ENCODE measurements around the gene PLCXD3. TPM values are rescaled to one million over a fixed set of nuclear protein-coding genes. Genes with fewer than 3 reads are reported as not detected.

PLCXD3 gene
- total and polyA plus RNA-seq, 10 of the 15 experiments (the other 5 are each of a cell fraction or from before 2014, with no cell fraction given), result not detected

DNA sequence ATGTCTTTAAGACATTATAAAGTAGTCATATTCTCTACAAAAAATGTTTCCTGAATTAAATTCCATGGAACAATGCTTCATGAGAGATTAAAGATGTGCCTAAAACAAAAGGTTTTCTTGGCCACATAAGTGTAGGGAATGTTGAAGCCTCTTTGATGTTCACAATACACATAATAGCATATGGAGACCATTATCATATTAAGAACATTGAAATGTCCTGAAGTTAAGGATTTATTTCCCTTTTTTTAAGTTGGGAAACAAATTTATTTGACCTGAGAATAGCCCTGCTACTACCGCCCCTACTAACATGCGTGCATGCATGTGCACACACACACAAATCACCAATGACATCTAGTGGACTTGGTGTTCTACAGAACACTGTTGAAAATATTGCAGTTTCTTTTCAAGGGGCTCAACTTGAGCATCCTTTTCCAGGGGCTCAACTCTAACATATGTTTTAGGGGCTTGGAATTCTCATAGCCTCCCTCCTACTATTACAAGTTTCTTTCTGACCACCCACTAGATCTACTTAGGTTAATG, 172.2 kb downstream of the PLCXD3 start:
- Histone ChIP-seq H3K9ac (ENCODE audit: control insufficient read depth, insufficient read depth, low read length) (no peak overlapping the region), H3K36me3 (ENCODE audit: control insufficient read depth in 2 of 2, insufficient read depth in 2 of 2, low read length in 1 of 2) (no peaks in the 10 kb centered on the region), H3K4me2 (ENCODE audit: control insufficient read depth, insufficient read depth) (no peak overlapping the region), H3K9me3 (replicated peaks; ENCODE audit: control insufficient read depth, insufficient read depth, low read length) (no peaks in the 10 kb centered on the region), H3K79me2 (ENCODE audit: control insufficient read depth, insufficient read depth, low read length) (no peaks in the 10 kb centered on the region), H3K4me3 (no peak overlapping the region), H2AFZ (ENCODE audit: control insufficient read depth, low read depth, low read length) (no peak overlapping the region), H4K20me1 (ENCODE audit: control insufficient read depth, insufficient read depth) (no peaks in the 10 kb centered on the region), H3K27ac (ENCODE audit: control insufficient read depth, insufficient read depth) (no peak overlapping the region), H3K27me3 (replicated peaks in 1 of 2; ENCODE audit: control insufficient read depth in 2 of 2, insufficient read depth in 2 of 2, low read length in 1 of 2) (no peaks in the 10 kb centered on the region), H3K4me1 (ENCODE audit: control insufficient read depth, insufficient read depth, low read length) (no peaks in the 10 kb centered on the region)
- in situ Hi-C loops (cut with MboI), result no loop called here
- ChIA-PET POLR2A (no interaction called here), SMC1A (ENCODE audit: uncharacterized antibody, unreplicated experiment) (interaction anchor here (0.5 kb wide), 1 partner anchor 555 kb away, joined by 3 read pairs; no protein-coding TSS in a partner anchor), CTCF (no interaction called here), RAD21 (ENCODE audit: unreplicated experiment) (no interaction called here)
- no peak for FAIRE-seq
- BruUV-seq (replicated peaks), result no TSS peak
- DNase-seq (ENCODE audit: low read depth, low spot score), result no peak
- intact Hi-C loops (cut with micrococcal nuclease; ENCODE audit: unreplicated experiment), result no loop called here
- WGBS (ENCODE audit: insufficient coverage, insufficient replicate concordance, low lambda C conversion rate, missing lambda C conversion rate), result 63% methylated on average over 2 of the region's 2 CpGs
- no peak for ATAC-seq
- TF ChIP-seq NFYA (IDR thresholded peaks at IDR 0.05; ENCODE audit: borderline replicate concordance, low read depth, low read length), result no peak
- no peak for TF ChIP-seq FOS (IDR thresholded peaks at IDR 0.05; ENCODE audit: borderline replicate concordance, extremely low read depth, insufficient read length)
- TF ChIP-seq, protein P1, sequence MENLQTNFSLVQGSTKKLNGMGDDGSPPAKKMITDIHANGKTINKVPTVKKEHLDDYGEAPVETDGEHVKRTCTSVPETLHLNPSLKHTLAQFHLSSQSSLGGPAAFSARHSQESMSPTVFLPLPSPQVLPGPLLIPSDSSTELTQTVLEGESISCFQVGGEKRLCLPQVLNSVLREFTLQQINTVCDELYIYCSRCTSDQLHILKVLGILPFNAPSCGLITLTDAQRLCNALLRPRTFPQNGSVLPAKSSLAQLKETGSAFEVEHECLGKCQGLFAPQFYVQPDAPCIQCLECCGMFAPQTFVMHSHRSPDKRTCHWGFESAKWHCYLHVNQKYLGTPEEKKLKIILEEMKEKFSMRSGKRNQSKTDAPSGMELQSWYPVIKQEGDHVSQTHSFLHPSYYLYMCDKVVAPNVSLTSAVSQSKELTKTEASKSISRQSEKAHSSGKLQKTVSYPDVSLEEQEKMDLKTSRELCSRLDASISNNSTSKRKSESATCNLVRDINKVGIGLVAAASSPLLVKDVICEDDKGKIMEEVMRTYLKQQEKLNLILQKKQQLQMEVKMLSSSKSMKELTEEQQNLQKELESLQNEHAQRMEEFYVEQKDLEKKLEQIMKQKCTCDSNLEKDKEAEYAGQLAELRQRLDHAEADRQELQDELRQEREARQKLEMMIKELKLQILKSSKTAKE (IDR thresholded peaks at IDR 0.05; ENCODE audit: low read depth, poor library complexity, severe bottlenecking), result no peak
- no peak for TF ChIP-seq KAT2A (conservative IDR thresholded peaks at IDR 0.05; ENCODE audit: control insufficient read depth, low read depth, low read length)
- TF ChIP-seq SUPT20H (IDR thresholded peaks at IDR 0.05; ENCODE audit: borderline replicate concordance, control insufficient read depth, low read depth, low read length), result no peak
- no peak for TF ChIP-seq SRF (IDR thresholded peaks at IDR 0.05; ENCODE audit: low read depth in 2 of 2, low read length in 2 of 2)
- no peak for TF ChIP-seq MTA2 (IDR thresholded peaks at IDR 0.05; ENCODE audit: low read depth)
- TF ChIP-seq, protein P2, sequence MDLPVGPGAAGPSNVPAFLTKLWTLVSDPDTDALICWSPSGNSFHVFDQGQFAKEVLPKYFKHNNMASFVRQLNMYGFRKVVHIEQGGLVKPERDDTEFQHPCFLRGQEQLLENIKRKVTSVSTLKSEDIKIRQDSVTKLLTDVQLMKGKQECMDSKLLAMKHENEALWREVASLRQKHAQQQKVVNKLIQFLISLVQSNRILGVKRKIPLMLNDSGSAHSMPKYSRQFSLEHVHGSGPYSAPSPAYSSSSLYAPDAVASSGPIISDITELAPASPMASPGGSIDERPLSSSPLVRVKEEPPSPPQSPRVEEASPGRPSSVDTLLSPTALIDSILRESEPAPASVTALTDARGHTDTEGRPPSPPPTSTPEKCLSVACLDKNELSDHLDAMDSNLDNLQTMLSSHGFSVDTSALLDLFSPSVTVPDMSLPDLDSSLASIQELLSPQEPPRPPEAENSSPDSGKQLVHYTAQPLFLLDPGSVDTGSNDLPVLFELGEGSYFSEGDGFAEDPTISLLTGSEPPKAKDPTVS (IDR thresholded peaks at IDR 0.05; ENCODE audit: low read depth, low read length), result no peak
- no peak for TF ChIP-seq ESRRA (IDR thresholded peaks at IDR 0.05; ENCODE audit: low read length)
- no peak for TF ChIP-seq SUZ12 (IDR thresholded peaks at IDR 0.05; ENCODE audit: unreplicated experiment)
- TF ChIP-seq RELA (IDR thresholded peaks at IDR 0.05; ENCODE audit: borderline replicate concordance, partially characterized antibody), result no peak
- TF ChIP-seq MEF2A (IDR thresholded peaks at IDR 0.05; ENCODE audit: insufficient read depth, low read depth, low read length), result no peak
- TF ChIP-seq, protein P3, sequence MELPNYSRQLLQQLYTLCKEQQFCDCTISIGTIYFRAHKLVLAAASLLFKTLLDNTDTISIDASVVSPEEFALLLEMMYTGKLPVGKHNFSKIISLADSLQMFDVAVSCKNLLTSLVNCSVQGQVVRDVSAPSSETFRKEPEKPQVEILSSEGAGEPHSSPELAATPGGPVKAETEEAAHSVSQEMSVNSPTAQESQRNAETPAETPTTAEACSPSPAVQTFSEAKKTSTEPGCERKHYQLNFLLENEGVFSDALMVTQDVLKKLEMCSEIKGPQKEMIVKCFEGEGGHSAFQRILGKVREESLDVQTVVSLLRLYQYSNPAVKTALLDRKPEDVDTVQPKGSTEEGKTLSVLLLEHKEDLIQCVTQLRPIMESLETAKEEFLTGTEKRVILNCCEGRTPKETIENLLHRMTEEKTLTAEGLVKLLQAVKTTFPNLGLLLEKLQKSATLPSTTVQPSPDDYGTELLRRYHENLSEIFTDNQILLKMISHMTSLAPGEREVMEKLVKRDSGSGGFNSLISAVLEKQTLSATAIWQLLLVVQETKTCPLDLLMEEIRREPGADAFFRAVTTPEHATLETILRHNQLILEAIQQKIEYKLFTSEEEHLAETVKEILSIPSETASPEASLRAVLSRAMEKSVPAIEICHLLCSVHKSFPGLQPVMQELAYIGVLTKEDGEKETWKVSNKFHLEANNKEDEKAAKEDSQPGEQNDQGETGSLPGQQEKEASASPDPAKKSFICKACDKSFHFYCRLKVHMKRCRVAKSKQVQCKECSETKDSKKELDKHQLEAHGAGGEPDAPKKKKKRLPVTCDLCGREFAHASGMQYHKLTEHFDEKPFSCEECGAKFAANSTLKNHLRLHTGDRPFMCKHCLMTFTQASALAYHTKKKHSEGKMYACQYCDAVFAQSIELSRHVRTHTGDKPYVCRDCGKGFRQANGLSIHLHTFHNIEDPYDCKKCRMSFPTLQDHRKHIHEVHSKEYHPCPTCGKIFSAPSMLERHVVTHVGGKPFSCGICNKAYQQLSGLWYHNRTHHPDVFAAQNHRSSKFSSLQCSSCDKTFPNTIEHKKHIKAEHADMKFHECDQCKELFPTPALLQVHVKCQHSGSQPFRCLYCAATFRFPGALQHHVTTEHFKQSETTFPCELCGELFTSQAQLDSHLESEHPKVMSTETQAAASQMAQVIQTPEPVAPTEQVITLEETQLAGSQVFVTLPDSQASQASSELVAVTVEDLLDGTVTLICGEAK (IDR thresholded peaks at IDR 0.05; ENCODE audit: borderline replicate concordance), result no peak
- TF ChIP-seq, protein P4, sequence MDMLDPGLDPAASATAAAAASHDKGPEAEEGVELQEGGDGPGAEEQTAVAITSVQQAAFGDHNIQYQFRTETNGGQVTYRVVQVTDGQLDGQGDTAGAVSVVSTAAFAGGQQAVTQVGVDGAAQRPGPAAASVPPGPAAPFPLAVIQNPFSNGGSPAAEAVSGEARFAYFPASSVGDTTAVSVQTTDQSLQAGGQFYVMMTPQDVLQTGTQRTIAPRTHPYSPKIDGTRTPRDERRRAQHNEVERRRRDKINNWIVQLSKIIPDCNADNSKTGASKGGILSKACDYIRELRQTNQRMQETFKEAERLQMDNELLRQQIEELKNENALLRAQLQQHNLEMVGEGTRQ (IDR thresholded peaks at IDR 0.05; ENCODE audit: borderline replicate concordance, low read depth, low read length), result no peak
- TF ChIP-seq ZBED1 (IDR thresholded peaks at IDR 0.05; ENCODE audit: borderline replicate concordance), result no peak
- TF ChIP-seq LARP7 (IDR thresholded peaks at IDR 0.05), result no peak
